Parathyroid adenoma (tissue), 2 donors: Measurements from ENCODE around the gene SIX5.

Experiments
- H2AFZ ChIP-seq: fragments of 300-600 bp; sonication (generic); one replicate; pipeline ENCODE4 v1.7.0; 2017; ENCODE audit warnings: antibody characterized with exemption, mild to moderate bottlenecking
- H3K27ac ChIP-seq: fragments of 300-600 bp; sonication (generic); one replicate; pipeline ENCODE4 v1.7.0; 2017
- H3K27me3 ChIP-seq: fragments of 300-600 bp; sonication (generic); one replicate; pipeline ENCODE4 v1.7.0; 2017; ENCODE audit warnings: low read length; ENCODE audit not compliant: control insufficient read depth, insufficient read depth
- H3K36me3 ChIP-seq: fragments of 300-600 bp; sonication (generic); one replicate; pipeline ENCODE4 v1.7.0; 2017; ENCODE audit warnings: low read length; ENCODE audit not compliant: control insufficient read depth, insufficient read depth
- H3K4me1 ChIP-seq: fragments of 300-600 bp; sonication (generic); one replicate; pipeline ENCODE4 v1.7.0; 2017; ENCODE audit warnings: control low read depth
- H3K4me2 ChIP-seq: fragments of 300-600 bp; sonication (generic); one replicate; pipeline ENCODE4 v1.7.0; 2017; ENCODE audit warnings: low read length
- H3K4me3 ChIP-seq: fragments of 300-600 bp; sonication (generic); one replicate; pipeline ENCODE4 v1.7.0; 2017; ENCODE audit warnings: low read depth, low read length
- H3K79me2 ChIP-seq: fragments of 300-600 bp; sonication (generic); one replicate; pipeline ENCODE4 v1.7.0; 2017; ENCODE audit warnings: control low read depth
- H3K9ac ChIP-seq: fragments of 300-600 bp; sonication (generic); one replicate; pipeline ENCODE4 v1.7.0; 2017; ENCODE audit warnings: mild to moderate bottlenecking
- H3K9me3 ChIP-seq: fragments of 300-600 bp; sonication (generic); one replicate; pipeline ENCODE4 v1.7.0; 2017; ENCODE audit warnings: low read length; ENCODE audit not compliant: control insufficient read depth
- TF ChIP-seq, protein P1 (sequence below): fragments of 300-600 bp; sonication (generic); IDR thresholded peaks from one replicate; pipeline ENCODE4 v1.7.0; 2017; ENCODE audit warnings: antibody characterized with exemption, mild to moderate bottlenecking
- donor health status: primary hyperparathyroidism.

Gene SIX5

DNA sequence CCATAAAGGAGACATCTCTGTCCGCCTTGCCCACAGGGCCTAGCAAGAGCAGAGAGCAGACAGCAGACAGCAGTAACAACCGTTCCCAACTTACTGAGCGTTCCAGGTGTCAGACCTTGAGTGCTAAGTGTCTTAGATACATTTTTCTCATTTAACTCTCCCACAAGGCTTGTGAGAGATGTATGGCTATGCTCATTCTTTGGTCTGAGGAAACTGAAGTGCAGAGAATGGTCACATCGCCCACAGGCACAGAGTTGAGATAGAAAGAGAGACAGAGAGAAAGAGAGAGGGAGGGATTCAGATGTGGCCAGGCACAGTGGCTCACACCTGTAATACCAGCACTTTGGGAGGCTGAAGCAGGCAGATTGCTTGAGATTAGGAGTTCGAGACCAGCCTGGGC is 21.5 kb downstream of the SIX5 start:
- TF ChIP-seq, protein P1, sequence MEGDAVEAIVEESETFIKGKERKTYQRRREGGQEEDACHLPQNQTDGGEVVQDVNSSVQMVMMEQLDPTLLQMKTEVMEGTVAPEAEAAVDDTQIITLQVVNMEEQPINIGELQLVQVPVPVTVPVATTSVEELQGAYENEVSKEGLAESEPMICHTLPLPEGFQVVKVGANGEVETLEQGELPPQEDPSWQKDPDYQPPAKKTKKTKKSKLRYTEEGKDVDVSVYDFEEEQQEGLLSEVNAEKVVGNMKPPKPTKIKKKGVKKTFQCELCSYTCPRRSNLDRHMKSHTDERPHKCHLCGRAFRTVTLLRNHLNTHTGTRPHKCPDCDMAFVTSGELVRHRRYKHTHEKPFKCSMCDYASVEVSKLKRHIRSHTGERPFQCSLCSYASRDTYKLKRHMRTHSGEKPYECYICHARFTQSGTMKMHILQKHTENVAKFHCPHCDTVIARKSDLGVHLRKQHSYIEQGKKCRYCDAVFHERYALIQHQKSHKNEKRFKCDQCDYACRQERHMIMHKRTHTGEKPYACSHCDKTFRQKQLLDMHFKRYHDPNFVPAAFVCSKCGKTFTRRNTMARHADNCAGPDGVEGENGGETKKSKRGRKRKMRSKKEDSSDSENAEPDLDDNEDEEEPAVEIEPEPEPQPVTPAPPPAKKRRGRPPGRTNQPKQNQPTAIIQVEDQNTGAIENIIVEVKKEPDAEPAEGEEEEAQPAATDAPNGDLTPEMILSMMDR, result no peak
- Histone ChIP-seq H2AFZ (no peak overlapping the region), H3K36me3 (no peaks in the 10 kb centered on the region), H3K27me3 (no peaks in the 10 kb centered on the region), H3K9me3 (no peaks in the 10 kb centered on the region), H3K27ac (no peak overlapping the region), H3K4me2 (no peak overlapping the region), H3K4me3 (no peak overlapping the region), H3K9ac (no peak overlapping the region), H3K4me1 (no peaks in the 10 kb centered on the region), H3K79me2 (no peaks in the 10 kb centered on the region)

DNA sequence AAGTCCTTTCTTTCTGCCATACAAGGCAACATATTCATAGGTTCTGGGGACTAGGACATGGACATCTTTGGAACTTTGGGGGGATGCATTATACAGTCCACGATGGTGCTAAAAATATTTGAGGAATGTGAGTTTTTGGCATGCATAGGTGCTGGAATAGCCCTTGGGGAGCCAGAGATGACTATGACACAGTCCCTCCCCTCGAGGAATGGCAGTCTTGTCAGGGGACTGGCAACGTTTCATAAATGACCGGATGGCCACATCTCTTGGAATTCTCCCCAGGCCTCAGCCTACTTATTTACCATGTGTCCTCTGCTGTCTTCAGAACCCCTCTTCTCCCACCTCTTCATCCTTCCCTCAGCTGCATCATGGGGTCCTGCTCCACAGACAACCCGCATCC is 22.2 kb downstream of the SIX5 start:
- Histone ChIP-seq H3K36me3 (no peaks in the 10 kb centered on the region), H3K9ac (no peak overlapping the region), H3K79me2 (no peaks in the 10 kb centered on the region), H3K4me1 (no peaks in the 10 kb centered on the region), H3K27ac (no peak overlapping the region), H3K4me2 (no peak overlapping the region), H2AFZ (no peak overlapping the region), H3K27me3 (no peaks in the 10 kb centered on the region), H3K4me3 (no peak overlapping the region), H3K9me3 (no peaks in the 10 kb centered on the region)
- TF ChIP-seq, protein P1, result no peak

DNA sequence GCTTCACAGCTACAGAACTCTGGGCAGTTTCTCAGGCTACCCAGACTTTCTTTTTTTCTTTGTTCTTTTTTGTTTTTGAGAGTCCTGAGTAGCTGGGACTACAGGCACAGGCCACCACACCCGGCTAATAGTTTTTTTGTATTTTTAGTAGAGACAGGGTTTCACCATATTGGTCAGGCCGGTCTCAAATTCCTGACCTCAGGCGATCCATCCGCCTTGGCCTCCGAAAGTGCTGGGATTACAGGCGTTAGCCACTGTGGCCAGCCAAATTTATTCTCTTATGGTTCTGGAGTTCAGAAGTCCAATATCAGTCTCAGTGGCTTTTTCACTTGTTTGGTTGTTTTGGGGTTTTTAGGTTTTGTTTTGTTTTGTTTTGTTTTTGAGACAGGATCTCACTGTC is 23.4 kb downstream of the SIX5 start:
- no peaks in the 10 kb centered on the region for H3K4me1 ChIP-seq
- H3K36me3 ChIP-seq, result no peaks in the 10 kb centered on the region
- H3K27me3 ChIP-seq, result no peaks in the 10 kb centered on the region
- H3K4me3 ChIP-seq, result no peak overlapping the region
- no peak overlapping the region for H3K27ac ChIP-seq
- TF ChIP-seq, protein P1, result no peak
- H3K9me3 ChIP-seq, result no peaks in the 10 kb centered on the region
- H3K79me2 ChIP-seq, result no peaks in the 10 kb centered on the region
- no peak overlapping the region for H2AFZ ChIP-seq
- no peak overlapping the region for H3K9ac ChIP-seq
- no peak overlapping the region for H3K4me2 ChIP-seq

DNA sequence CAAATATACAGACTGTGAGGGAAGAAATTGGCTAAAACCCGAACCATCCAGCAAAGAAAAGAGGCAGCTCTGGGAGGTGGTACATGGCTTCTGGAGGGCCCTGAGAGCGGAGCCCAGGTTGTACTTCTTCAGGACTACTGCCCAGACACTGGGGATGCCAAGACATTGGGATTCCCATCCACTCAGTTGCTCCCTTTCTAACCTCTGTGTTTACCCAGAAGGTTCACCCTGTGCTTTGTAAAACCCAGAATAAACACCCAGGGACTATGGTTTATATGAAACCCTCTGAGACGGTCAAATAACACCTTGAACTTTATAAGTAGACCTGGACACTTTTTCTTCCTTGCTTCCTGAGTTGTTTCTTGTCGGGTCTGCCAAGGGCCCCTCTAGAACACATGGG is 26.1 kb downstream of the SIX5 start:
- no peak overlapping the region for H3K27ac ChIP-seq
- no peak overlapping the region for H3K4me2 ChIP-seq
- peak overlapping the region; percentile 18 for H2AFZ ChIP-seq
- H3K9me3 ChIP-seq, result no peaks in the 10 kb centered on the region
- H3K4me1 ChIP-seq, result no peaks in the 10 kb centered on the region
- H3K27me3 ChIP-seq, result no peaks in the 10 kb centered on the region
- no peak overlapping the region for H3K4me3 ChIP-seq
- no peaks in the 10 kb centered on the region for H3K79me2 ChIP-seq
- TF ChIP-seq, protein P1, result no peak
- no peaks in the 10 kb centered on the region for H3K36me3 ChIP-seq
- no peak overlapping the region for H3K9ac ChIP-seq

DNA sequence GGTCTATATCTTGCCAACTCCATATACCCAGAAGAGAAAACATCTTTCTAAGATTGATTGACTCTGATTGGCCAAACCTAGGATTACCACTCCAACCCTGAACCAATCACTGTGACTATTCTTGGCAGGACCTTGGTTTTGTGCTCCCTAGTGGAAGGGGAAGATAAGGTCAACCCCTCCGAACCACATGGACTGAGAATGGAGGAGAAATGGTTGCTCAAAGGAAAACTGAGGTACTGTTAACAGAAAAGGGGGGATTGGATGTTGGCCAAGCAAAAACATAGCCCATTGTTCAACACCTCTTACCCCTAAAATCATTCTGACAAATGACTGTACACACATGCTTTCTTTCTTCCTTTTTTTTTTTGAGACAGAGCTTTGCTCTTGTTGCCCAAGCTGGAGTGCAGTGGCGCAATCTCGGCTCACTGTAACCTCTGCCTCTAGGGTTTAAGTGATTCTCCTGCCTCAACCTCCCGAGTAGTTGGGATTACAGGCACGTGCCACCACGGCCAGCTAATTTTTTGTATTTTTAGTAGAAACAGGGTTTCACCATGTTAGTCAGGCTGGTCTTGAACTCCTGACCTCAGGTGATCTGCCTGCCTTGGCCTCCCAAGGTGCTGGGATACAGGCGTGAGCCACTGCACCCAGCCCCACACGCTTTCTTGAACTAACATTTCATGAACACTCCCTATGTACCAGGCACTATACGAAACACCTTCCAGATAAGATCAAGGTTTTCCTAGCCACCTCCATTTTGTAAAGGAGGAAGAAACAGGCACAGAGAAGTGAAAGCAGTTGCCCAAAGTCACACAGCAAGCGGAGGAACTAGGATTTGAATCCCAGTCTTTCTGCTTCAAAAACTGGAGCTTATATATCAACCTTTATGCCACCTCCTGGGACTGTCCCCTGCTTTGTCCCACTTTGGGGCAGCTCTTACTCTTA is 29.3 kb downstream of the SIX5 start:
- TF ChIP-seq, protein P1, result no peak

More for the DNA sequence above, 29.3 kb downstream of the SIX5 start:
- Histone ChIP-seq H3K4me1 (no peaks in the 10 kb centered on the region), H3K27ac (no peak overlapping the region), H3K9ac (no peak overlapping the region), H3K9me3 (no peaks in the 10 kb centered on the region), H3K36me3 (no peaks in the 10 kb centered on the region), H2AFZ (no peak overlapping the region), H3K27me3 (no peaks in the 10 kb centered on the region), H3K79me2 (no peaks in the 10 kb centered on the region), H3K4me3 (no peak overlapping the region), H3K4me2 (no peak overlapping the region)
